IMR-90 (cell line): ENCODE results near the gene RASSF4. TPM values are rescaled to one million over a fixed set of nuclear protein-coding genes. Genes with fewer than 3 reads are reported as not detected.

Experiments used
- ATAC-seq: fragments of 200-7000 bp; cut with Tn5 transposase; 2 replicates; pipeline ENCODE4 v1.9.1; 2020; ENCODE audit warnings: low read depth, mild to moderate bottlenecking, moderate library complexity
- BruUV-seq: library from RNA; stranded (reverse); fragments of 400-500 nt; replicated peaks from 2 replicates; lab custom pipeline; 2021; lab: Mats Ljungman, UMichigan
- CTCF ChIA-PET: fragments of 300-600 bp; formaldehyde crosslinking; extraction: SDS; loops from one replicate; lab custom pipeline; 2021; ENCODE audit warnings: antibody characterized with exemption; lab: Yijun Ruan, JAX
- POLR2A ChIA-PET: fragments of 300-600 bp; sonication (Branson Sonifier 250); formaldehyde crosslinking; loops from one replicate; lab custom pipeline; 2022; ENCODE audit warnings: antibody characterized with exemption; ENCODE audit not compliant: unreplicated experiment; lab: Charles Lee
- DNase-seq: peaks from one replicate; pipeline ENCODE4 v3.0.0; 2013
- H2AFZ ChIP-seq: replicated peaks from 2 replicates; pipeline ENCODE3; 2013; ENCODE audit warnings: low read length, mild to moderate bottlenecking; ENCODE audit not compliant: poor library complexity
- H2AK5ac ChIP-seq: 2 replicates; pipeline ENCODE4 v1.6.1; 2013; ENCODE audit warnings: low read depth, low read length, inconsistent platforms
- H2AK9ac ChIP-seq: replicated peaks from 2 replicates; pipeline ENCODE3; 2013; ENCODE audit warnings: mild to moderate bottlenecking, low read depth, low read length, moderate library complexity; ENCODE audit not compliant: poor library complexity
- H2BK120ac ChIP-seq: 2 replicates; pipeline ENCODE4 v1.6.1; 2013; ENCODE audit warnings: low read depth, low read length, inconsistent platforms
- H2BK15ac ChIP-seq: 3 replicates; pipeline ENCODE4 v1.6.1; 2013; ENCODE audit warnings: low read depth, low read length, inconsistent platforms
- H2BK20ac ChIP-seq: 2 replicates; pipeline ENCODE4 v1.6.1; 2013; ENCODE audit warnings: low read depth, mild to moderate bottlenecking, inconsistent platforms, low read length, moderate library complexity
- H2BK5ac ChIP-seq: 2 replicates; pipeline ENCODE4 v1.6.1; 2013; ENCODE audit warnings: mild to moderate bottlenecking, low read depth, low read length, inconsistent platforms; ENCODE audit not compliant: poor library complexity, severe bottlenecking
- H3K14ac ChIP-seq: replicated peaks from 2 replicates; pipeline ENCODE4 v1.6.1; 2013; ENCODE audit warnings: low read depth, low read length, inconsistent platforms
- H3K18ac ChIP-seq: 2 replicates; pipeline ENCODE4 v1.6.1; 2013; ENCODE audit warnings: low read depth, low read length, control low read depth
- H3K23ac ChIP-seq: 2 replicates; pipeline ENCODE4 v1.6.1; 2013; ENCODE audit warnings: low read depth, low read length, inconsistent platforms
- H3K27ac ChIP-seq: 2 replicates; pipeline ENCODE4 v1.5.1; 2013; ENCODE audit warnings: mild to moderate bottlenecking, control low read depth, low read length; ENCODE audit not compliant: insufficient read depth
- H3K27me3 ChIP-seq: 2 replicates; pipeline ENCODE4 v1.6.1; 2013; ENCODE audit warnings: low read length; ENCODE audit not compliant: control insufficient read depth, insufficient read depth
- H3K36me3 ChIP-seq: 2 replicates; pipeline ENCODE4 v1.6.1; 2013; ENCODE audit warnings: low read length, mixed read lengths; ENCODE audit not compliant: control insufficient read depth, insufficient read depth
- H3K4ac ChIP-seq: 2 replicates; pipeline ENCODE4 v1.6.1; 2013; ENCODE audit warnings: low read depth, low read length, inconsistent platforms
- H3K4me1 ChIP-seq: 2 replicates; pipeline ENCODE4 v1.6.1; 2013; ENCODE audit warnings: low read length, mixed read lengths; ENCODE audit not compliant: control insufficient read depth, insufficient read depth
- H3K4me2 ChIP-seq: 2 replicates; pipeline ENCODE4 v1.6.1; 2013; ENCODE audit warnings: low read depth, mild to moderate bottlenecking, control low read depth, low read length, moderate library complexity
- H3K4me3 ChIP-seq: 2 replicates; pipeline ENCODE4 v1.5.1; 2013; ENCODE audit warnings: low read depth, mild to moderate bottlenecking, control low read depth, low read length, moderate library complexity; ENCODE audit not compliant: insufficient read depth
- H3K56ac ChIP-seq: 2 replicates; pipeline ENCODE4 v1.6.1; 2013; ENCODE audit warnings: low read length, inconsistent platforms; ENCODE audit not compliant: insufficient read depth; ENCODE audit errors: extremely low read depth
- H3K79me1 ChIP-seq, 2 experiments: 2 replicates each; pipeline ENCODE4 v1.6.1; 2013; ENCODE audit warnings: low read length in 2 of 2, inconsistent platforms in 1 of 2, low read depth in 1 of 2
- H3K9ac ChIP-seq: 2 replicates; pipeline ENCODE4 v1.6.1; 2013; ENCODE audit warnings: low read depth, low read length, control low read depth
- H3K9me1 ChIP-seq: 2 replicates; pipeline ENCODE4 v1.6.1; 2013; ENCODE audit warnings: low read length, inconsistent platforms; ENCODE audit not compliant: insufficient read depth
- H3K9me3 ChIP-seq: 2 replicates; pipeline ENCODE4 v1.6.1; 2013; ENCODE audit warnings: low read length; ENCODE audit not compliant: control insufficient read depth, insufficient read depth
- H4K20me1 ChIP-seq: 2 replicates; pipeline ENCODE4 v1.6.1; 2013; ENCODE audit warnings: low read length, inconsistent platforms; ENCODE audit not compliant: insufficient read depth
- H4K5ac ChIP-seq: 2 replicates; pipeline ENCODE4 v1.6.1; 2013; ENCODE audit warnings: mild to moderate bottlenecking, low read depth, low read length, control low read depth
- H4K8ac ChIP-seq, 2 experiments: 2 replicates each; pipeline ENCODE4 v1.6.1; 2013; ENCODE audit warnings: low read depth in 2 of 2, low read length in 2 of 2, control low read depth in 1 of 2, inconsistent platforms in 1 of 2
- H4K91ac ChIP-seq: 2 replicates; pipeline ENCODE4 v1.6.1; 2013; ENCODE audit warnings: low read depth, low read length, inconsistent platforms; ENCODE audit not compliant: insufficient read depth
- MAZ ChIP-seq: IDR thresholded peaks from 2 replicates; pipeline ENCODE4 v1.6.1; 2012; ENCODE audit warnings: low read depth, mild to moderate bottlenecking, low read length, improper control_type of control experiment, moderate library complexity, borderline replicate concordance
- RCOR1 ChIP-seq: IDR thresholded peaks from 2 replicates; pipeline ENCODE4 v1.6.1; 2012; ENCODE audit warnings: mild to moderate bottlenecking, low read length, improper control_type of control experiment; ENCODE audit not compliant: insufficient replicate concordance
- SMC3 ChIP-seq: fragments of 150-350 bp; IDR thresholded peaks from 2 replicates; pipeline ENCODE4 v1.6.1; 2016; ENCODE audit warnings: low read depth, mild to moderate bottlenecking, antibody characterized with exemption, low read length, moderate library complexity
- whole genome bisulfite sequencing, 2 experiments: methylation state at CpG; one replicate each; pipeline versions ENCODE4 v1.1.5 to v1.1.7; 2013; ENCODE audit warnings: missing lambda C conversion rate in 2 of 2; ENCODE audit not compliant: insufficient read length in 1 of 2; ENCODE audit errors: extremely low coverage in 2 of 2; 5-methylcytosine and 5-hydroxymethylcytosine counted together
- dilution Hi-C: fragments of 300-500 bp; cut with HindIII; formaldehyde crosslinking; loops from one replicate; pipeline ENCODE4 v1.14.3; 2018; ENCODE audit warnings: low sequenced_read_pairs; ENCODE audit not compliant: unreplicated experiment
- in situ Hi-C: fragments of 300-500 bp; cut with MboI; formaldehyde crosslinking; loops from 3 replicates; pipeline ENCODE4 v1.14.3; 2019; ENCODE audit warnings: low sequenced_read_pairs, inconsistent platforms, mixed read lengths
- intact Hi-C: fragments of 100-400 bp; cut with micrococcal nuclease; formaldehyde crosslinking; loops from 2 replicates; pipeline ENCODE4 v1.10.0; 2022
- polyA plus RNA-seq, 3 experiments: library from polyadenylated mRNA; depleted of rRNA; stranded (reverse); fragments of >200 nt; gene quantifications; 2 replicates each; pipeline ENCODE4 v1.2.3, GENCODE V29; 2012; ENCODE audit warnings: low replicate concordance in 1 of 3
- total RNA-seq: library from RNA; depleted of rRNA; stranded (reverse); fragments of >200 nt; gene quantifications from 2 replicates; pipeline ENCODE4 v1.2.3, GENCODE V29; 2012
- TF ChIP-seq, protein P1 (sequence below): fragments of 150-350 bp; IDR thresholded peaks from 2 replicates; pipeline ENCODE4 v1.6.1; 2017; ENCODE audit warnings: mild to moderate bottlenecking, antibody characterized with exemption, low read length, low read depth

RASSF4 gene
- total and polyA plus RNA-seq, 2 of the 4 experiments (the other 2 are of a cell fraction), result 5.9 to 8.6 TPM

DNA sequence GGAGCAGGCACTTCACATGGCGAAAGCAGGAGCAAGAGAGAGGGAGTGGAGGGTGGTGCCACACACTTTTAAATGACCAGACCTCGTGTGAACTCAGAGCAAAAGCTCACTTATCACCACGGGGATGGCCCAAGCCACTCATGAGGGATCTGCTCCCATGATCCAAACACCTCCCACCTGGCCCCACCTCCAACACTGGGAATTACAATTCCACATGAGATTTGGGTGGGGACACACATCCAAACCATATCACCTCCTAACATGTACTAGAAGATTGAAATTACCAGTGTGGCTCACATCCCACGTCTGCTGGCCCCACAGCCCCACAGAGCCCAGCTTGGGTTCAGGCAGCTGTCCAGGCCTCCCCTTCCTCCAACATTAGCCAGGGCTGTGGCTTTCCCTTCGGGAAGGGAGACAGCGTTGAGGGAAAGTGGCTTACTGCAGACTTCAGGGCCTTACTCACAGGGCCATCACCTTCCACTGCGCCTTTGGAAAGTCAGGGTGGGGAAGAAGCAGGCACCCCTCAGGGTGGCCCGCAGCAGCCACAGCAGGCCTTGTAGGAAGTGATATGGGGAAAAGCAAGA lies 11.3 kb downstream of the RASSF4 start:
- H2AK5ac ChIP-seq, result no peak overlapping the region
- no peaks in the 10 kb centered on the region for H3K27me3 ChIP-seq
- dilution Hi-C loops, result no loop called here
- no peak overlapping the region for H3K4me2 ChIP-seq
- 80% methylated on average over 1 of the region's 8 CpGs; no CpG with 5 or more reads in 1 of the 2 experiments for WGBS, 2 experiments
- H3K4me1 ChIP-seq, result peaks cover 31% of the 10 kb centered on the region
- H2BK120ac ChIP-seq, result no peak overlapping the region
- no peak overlapping the region for H3K56ac ChIP-seq
- H3K18ac ChIP-seq, result no peak overlapping the region
- no peak overlapping the region for H2BK20ac ChIP-seq
- no peak overlapping the region for H3K9ac ChIP-seq
- no peak overlapping the region for H4K5ac ChIP-seq
- no peak overlapping the region for H3K4me3 ChIP-seq
- ATAC-seq (no peak), DNase-seq (no peak)
- H3K27ac ChIP-seq, result no peak overlapping the region
- no peak overlapping the region for H2AFZ ChIP-seq
- H4K8ac ChIP-seq, result no peak overlapping the region
- in situ Hi-C loops, result no loop called here
- POLR2A ChIA-PET, result no interaction called here
- no peak overlapping the region for H4K91ac ChIP-seq
- no peak overlapping the region for H3K23ac ChIP-seq
- peaks cover 0 to 29% of the 10 kb centered on the region in 2 experiments; a peak in 2 of 4 replicates for H3K79me1 ChIP-seq
- H2BK5ac ChIP-seq, result no peak overlapping the region
- peaks cover 10% of the 10 kb centered on the region; the same call in 1 of the 2 replicates for H3K36me3 ChIP-seq
- no peak overlapping the region for H2AK9ac ChIP-seq
- H3K9me1 ChIP-seq, result peaks cover 6% of the 10 kb centered on the region
- TF ChIP-seq, protein P1, sequence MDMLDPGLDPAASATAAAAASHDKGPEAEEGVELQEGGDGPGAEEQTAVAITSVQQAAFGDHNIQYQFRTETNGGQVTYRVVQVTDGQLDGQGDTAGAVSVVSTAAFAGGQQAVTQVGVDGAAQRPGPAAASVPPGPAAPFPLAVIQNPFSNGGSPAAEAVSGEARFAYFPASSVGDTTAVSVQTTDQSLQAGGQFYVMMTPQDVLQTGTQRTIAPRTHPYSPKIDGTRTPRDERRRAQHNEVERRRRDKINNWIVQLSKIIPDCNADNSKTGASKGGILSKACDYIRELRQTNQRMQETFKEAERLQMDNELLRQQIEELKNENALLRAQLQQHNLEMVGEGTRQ, result no peak
- no peak for TF ChIP-seq RCOR1
- TF ChIP-seq MAZ, result no peak
- no peak for TF ChIP-seq SMC3
- no peak overlapping the region for H3K14ac ChIP-seq
- H2BK15ac ChIP-seq, result no peak overlapping the region
- no peaks in the 10 kb centered on the region; the same call in 1 of the 2 replicates for H4K20me1 ChIP-seq
- H3K4ac ChIP-seq, result no peak overlapping the region
- intact Hi-C loops, result no loop called here
- no TSS peak for BruUV-seq
- CTCF ChIA-PET, result no interaction called here
- H3K9me3 ChIP-seq, result no peaks in the 10 kb centered on the region
